Measurements from ENCODE around the gene CD47. TPM values are rescaled to one million over a fixed set of nuclear protein-coding genes. Genes with fewer than 3 reads are reported as not detected.

Gene CD47
- total RNA-seq, 1 experiment from 2014 or later: 16.3 TPM

DNA sequence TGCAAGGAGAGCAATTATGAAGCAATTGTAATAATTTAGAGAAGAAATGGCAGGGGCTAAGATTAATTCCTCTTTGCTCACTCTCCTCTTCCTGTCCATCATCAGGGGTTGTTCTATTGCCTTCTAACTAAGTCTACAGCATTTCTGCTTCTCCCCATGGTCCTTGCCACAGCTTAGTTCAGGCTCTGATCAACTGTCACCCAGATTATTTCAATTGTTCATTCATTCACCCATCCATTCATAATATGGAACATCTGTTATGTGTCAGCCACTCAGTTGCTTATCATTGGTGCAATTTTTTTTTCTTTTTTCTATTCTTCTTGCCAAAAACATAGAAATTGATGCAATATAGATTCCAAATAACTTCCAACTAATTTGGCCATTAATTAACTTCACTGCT is 93.2 kb downstream of the CD47 start:
- peaks cover 5% of the 10 kb centered on the region for H3K9me3 Mint-ChIP-seq
- TF ChIP-seq TEAD4 (CRISPR knock-in tag; IDR thresholded peaks at IDR 0.05) (no peak), OVOL2 (CRISPR knock-in tag; IDR thresholded peaks at IDR 0.05; ENCODE audit: borderline replicate concordance) (no peak), EMX1 (CRISPR knock-in tag; IDR thresholded peaks at IDR 0.05) (no peak), ZBTB21 (CRISPR knock-in tag; IDR thresholded peaks at IDR 0.05; ENCODE audit: borderline replicate concordance) (no peak), SOX15 (CRISPR knock-in tag; IDR thresholded peaks at IDR 0.05) (no peak), E2F4 (CRISPR knock-in tag; IDR thresholded peaks at IDR 0.05; ENCODE audit: borderline replicate concordance, low read depth) (no peak), ZNF317 (CRISPR knock-in tag; IDR thresholded peaks at IDR 0.05; ENCODE audit: borderline replicate concordance, low read depth) (no peak), SMAD4 (CRISPR knock-in tag; IDR thresholded peaks at IDR 0.05) (no peak)
- TF ChIP-seq, protein P1, sequence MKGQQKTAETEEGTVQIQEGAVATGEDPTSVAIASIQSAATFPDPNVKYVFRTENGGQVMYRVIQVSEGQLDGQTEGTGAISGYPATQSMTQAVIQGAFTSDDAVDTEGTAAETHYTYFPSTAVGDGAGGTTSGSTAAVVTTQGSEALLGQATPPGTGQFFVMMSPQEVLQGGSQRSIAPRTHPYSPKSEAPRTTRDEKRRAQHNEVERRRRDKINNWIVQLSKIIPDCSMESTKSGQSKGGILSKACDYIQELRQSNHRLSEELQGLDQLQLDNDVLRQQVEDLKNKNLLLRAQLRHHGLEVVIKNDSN (CRISPR knock-in tag; IDR thresholded peaks at IDR 0.05): no peak
- ATAC-seq (no peak), DNase-seq (ENCODE audit: low spot score) (no peak)
- peaks cover 23% of the 10 kb centered on the region for H3K4me1 Mint-ChIP-seq
- no peaks in the 10 kb centered on the region for H3K27me3 Mint-ChIP-seq (ENCODE audit: low read depth)
- peaks cover 4% of the 10 kb centered on the region for H3K36me3 Mint-ChIP-seq
- H3K4me3 Mint-ChIP-seq: no peak overlapping the region
- ChIA-PET CTCF (no interaction called here), POLR2A (no interaction called here)
- H3K27ac Mint-ChIP-seq: no peak overlapping the region

GRCh38 chr3:107995823-107996222 is 95.0 kb downstream of the CD47 start:
- H3K27me3 Mint-ChIP-seq (ENCODE audit: low read depth): no peaks in the 10 kb centered on the region
- TF ChIP-seq, protein P2, sequence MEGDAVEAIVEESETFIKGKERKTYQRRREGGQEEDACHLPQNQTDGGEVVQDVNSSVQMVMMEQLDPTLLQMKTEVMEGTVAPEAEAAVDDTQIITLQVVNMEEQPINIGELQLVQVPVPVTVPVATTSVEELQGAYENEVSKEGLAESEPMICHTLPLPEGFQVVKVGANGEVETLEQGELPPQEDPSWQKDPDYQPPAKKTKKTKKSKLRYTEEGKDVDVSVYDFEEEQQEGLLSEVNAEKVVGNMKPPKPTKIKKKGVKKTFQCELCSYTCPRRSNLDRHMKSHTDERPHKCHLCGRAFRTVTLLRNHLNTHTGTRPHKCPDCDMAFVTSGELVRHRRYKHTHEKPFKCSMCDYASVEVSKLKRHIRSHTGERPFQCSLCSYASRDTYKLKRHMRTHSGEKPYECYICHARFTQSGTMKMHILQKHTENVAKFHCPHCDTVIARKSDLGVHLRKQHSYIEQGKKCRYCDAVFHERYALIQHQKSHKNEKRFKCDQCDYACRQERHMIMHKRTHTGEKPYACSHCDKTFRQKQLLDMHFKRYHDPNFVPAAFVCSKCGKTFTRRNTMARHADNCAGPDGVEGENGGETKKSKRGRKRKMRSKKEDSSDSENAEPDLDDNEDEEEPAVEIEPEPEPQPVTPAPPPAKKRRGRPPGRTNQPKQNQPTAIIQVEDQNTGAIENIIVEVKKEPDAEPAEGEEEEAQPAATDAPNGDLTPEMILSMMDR (IDR thresholded peaks at IDR 0.05): no peak
- TF ChIP-seq PRRX2 (CRISPR knock-in tag; IDR thresholded peaks at IDR 0.05) (no peak), OVOL2 (CRISPR knock-in tag; IDR thresholded peaks at IDR 0.05; ENCODE audit: borderline replicate concordance) (no peak), TEAD4 (CRISPR knock-in tag; IDR thresholded peaks at IDR 0.05) (no peak)
- ChIA-PET POLR2A (no interaction called here), CTCF (no interaction called here)
- H3K27ac Mint-ChIP-seq: no peak overlapping the region
- H3K4me3 Mint-ChIP-seq: no peak overlapping the region
- H3K36me3 Mint-ChIP-seq: peaks cover 4% of the 10 kb centered on the region
- no peak for DNase-seq (ENCODE audit: low spot score)
- H3K9me3 Mint-ChIP-seq: peaks cover 5% of the 10 kb centered on the region
- ATAC-seq: no peak
- peaks cover 21% of the 10 kb centered on the region for H3K4me1 Mint-ChIP-seq

- CTCF ChIA-PET: no interaction called here
- POLR2A ChIA-PET: no interaction called here
- H3K9me3 Mint-ChIP-seq: peaks cover 2% of the 10 kb centered on the region
- H3K36me3 Mint-ChIP-seq: peaks cover 2% of the 10 kb centered on the region
- peaks cover 23% of the 10 kb centered on the region for H3K4me1 Mint-ChIP-seq
- no peak overlapping the region for H3K4me3 Mint-ChIP-seq
- DNase-seq (ENCODE audit: low spot score): no peak
- no peak for ATAC-seq
- H3K27ac Mint-ChIP-seq: no peak overlapping the region
- no peaks in the 10 kb centered on the region for H3K27me3 Mint-ChIP-seq (ENCODE audit: low read depth)
- no peak for TF ChIP-seq ZNF317 (CRISPR knock-in tag; IDR thresholded peaks at IDR 0.05; ENCODE audit: borderline replicate concordance, low read depth)
- TF ChIP-seq E2F4 (CRISPR knock-in tag; IDR thresholded peaks at IDR 0.05; ENCODE audit: borderline replicate concordance, low read depth): no peak
- no peak for TF ChIP-seq ETV6 (CRISPR knock-in tag; IDR thresholded peaks at IDR 0.05)
- TF ChIP-seq TP53 (CRISPR knock-in tag; IDR thresholded peaks at IDR 0.05): no peak
- no peak for TF ChIP-seq TCF7 (CRISPR knock-in tag; IDR thresholded peaks at IDR 0.05; ENCODE audit: low read depth)
- no peak for TF ChIP-seq ESRRA (CRISPR knock-in tag; IDR thresholded peaks at IDR 0.05; ENCODE audit: borderline replicate concordance)
- no peak for TF ChIP-seq ZBTB21 (CRISPR knock-in tag; IDR thresholded peaks at IDR 0.05; ENCODE audit: borderline replicate concordance)
- TF ChIP-seq NR3C1 (CRISPR knock-in tag; conservative IDR thresholded peaks at IDR 0.05; ENCODE audit: low read depth): no peak
- no peak for TF ChIP-seq HMGXB4 (CRISPR knock-in tag; IDR thresholded peaks at IDR 0.05)
- TF ChIP-seq SMAD3 (CRISPR knock-in tag; IDR thresholded peaks at IDR 0.05; ENCODE audit: borderline replicate concordance): no peak
- no peak for TF ChIP-seq SOX15 (CRISPR knock-in tag; IDR thresholded peaks at IDR 0.05)
- no peak for TF ChIP-seq PRDM15 (CRISPR knock-in tag; IDR thresholded peaks at IDR 0.05)
- no peak for TF ChIP-seq KAT7 (CRISPR knock-in tag; IDR thresholded peaks at IDR 0.05; ENCODE audit: borderline replicate concordance)
- no peak for TF ChIP-seq ZNF121 (CRISPR knock-in tag; IDR thresholded peaks at IDR 0.05)
Observed at GRCh38 chr3:107994956-107995715, 95.7 kb downstream of the CD47 start.
